ENCODE measurements around the gene AGR2. TPM values are rescaled to one million over a fixed set of nuclear protein-coding genes. Genes with fewer than 3 reads are reported as not detected.

Gene AGR2
- total RNA-seq, 4 donors from 2014 or later = not detected

GRCh38 chr7:16822029-16822428 lies 17.2 kb upstream of the AGR2 start:
- no peak overlapping the region for H3K27ac ChIP-seq
- H3K4me3 ChIP-seq = no peak overlapping the region
- 61 to 67% methylated on average over 3 of the region's 3 CpGs for WGBS, 2 donors
- peaks cover 0 to 6% (median 0%) of the 10 kb centered on the region in 4 donors for H3K4me1 ChIP-seq
- no peak for DNase-seq (ENCODE audit: low spot score in 2 of 2)
- no peaks in the 10 kb centered on the region for H3K27me3 ChIP-seq
- no peaks in the 10 kb centered on the region for H3K9me3 ChIP-seq
- TF ChIP-seq CTCF (IDR thresholded peaks at IDR 0.05) (no peak), POLR2A (IDR thresholded peaks at IDR 0.05) (no peak), EP300 (IDR thresholded peaks at IDR 0.05) (no peak)
- H3K36me3 ChIP-seq = no peaks in the 10 kb centered on the region

GRCh38 chr7:16818732-16819131 lies 13.9 kb upstream of the AGR2 start:
- Histone ChIP-seq H3K36me3 (no peaks in the 10 kb centered on the region), H3K9me3 (no peaks in the 10 kb centered on the region), H3K27me3 (no peaks in the 10 kb centered on the region), H3K4me1 (peaks cover 0 to 6% (median 2%) of the 10 kb centered on the region in 4 donors), H3K27ac (no peak overlapping the region), H3K4me3 (no peak overlapping the region)
- TF ChIP-seq EP300 (IDR thresholded peaks at IDR 0.05) (no peak), POLR2A (IDR thresholded peaks at IDR 0.05) (no peak), CTCF (IDR thresholded peaks at IDR 0.05) (no peak)
- 83 to 85% methylated on average over 3 of the region's 3 CpGs for WGBS, 2 donors
- DNase-seq (ENCODE audit: low spot score in 2 of 2) = no peak

GRCh38 chr7:16817536-16817935 lies 12.7 kb upstream of the AGR2 start:
- WGBS, 2 donors = 84 to 89% methylated on average over 1 of the region's 1 CpG
- no peak overlapping the region for H3K4me3 ChIP-seq
- H3K36me3 ChIP-seq = no peaks in the 10 kb centered on the region
- no peak for TF ChIP-seq EP300 (IDR thresholded peaks at IDR 0.05)
- TF ChIP-seq POLR2A (IDR thresholded peaks at IDR 0.05) = no peak
- TF ChIP-seq CTCF (IDR thresholded peaks at IDR 0.05) = no peak
- H3K9me3 ChIP-seq = no peaks in the 10 kb centered on the region
- no peak for DNase-seq (ENCODE audit: low spot score in 2 of 2)
- peaks cover 0 to 16% (median 2%) of the 10 kb centered on the region in 4 donors for H3K4me1 ChIP-seq
- H3K27me3 ChIP-seq = no peaks in the 10 kb centered on the region
- no peak overlapping the region for H3K27ac ChIP-seq

GRCh38 chr7:16816824-16817223 lies 12.0 kb upstream of the AGR2 start:
- TF ChIP-seq EP300 (IDR thresholded peaks at IDR 0.05) (peak in 1 of 2 donors; percentile 33), POLR2A (IDR thresholded peaks at IDR 0.05) (no peak), CTCF (IDR thresholded peaks at IDR 0.05) (no peak)
- 57 to 82% methylated on average over 2 of the region's 2 CpGs for WGBS, 2 donors
- peak overlapping the region in 1 of 4 donors; percentile 36 for H3K27ac ChIP-seq
- DNase-seq (ENCODE audit: low spot score in 2 of 2) = no peak
- H3K27me3 ChIP-seq = no peaks in the 10 kb centered on the region
- no peaks in the 10 kb centered on the region for H3K9me3 ChIP-seq
- H3K4me1 ChIP-seq = peaks cover 0 to 19% (median 2%) of the 10 kb centered on the region in 4 donors
- H3K36me3 ChIP-seq = no peaks in the 10 kb centered on the region
- no peak overlapping the region for H3K4me3 ChIP-seq

GRCh38 chr7:16815001-16815400 lies 10.2 kb upstream of the AGR2 start:
- Histone ChIP-seq H3K4me3 (no peak overlapping the region), H3K36me3 (no peaks in the 10 kb centered on the region), H3K27ac (no peak overlapping the region), H3K4me1 (peaks cover 0 to 25% (median 2%) of the 10 kb centered on the region in 4 donors), H3K9me3 (no peaks in the 10 kb centered on the region), H3K27me3 (no peaks in the 10 kb centered on the region)
- TF ChIP-seq POLR2A (IDR thresholded peaks at IDR 0.05) (no peak), EP300 (IDR thresholded peaks at IDR 0.05) (no peak), CTCF (IDR thresholded peaks at IDR 0.05) (no peak)
- WGBS, 2 donors = 95 to 96% methylated on average over 2 of the region's 2 CpGs
- no peak for DNase-seq (ENCODE audit: low spot score in 2 of 2)

Measured in tibial nerve (tissue), 4 donors.